Endothelial cell (in vitro differentiated cells): ENCODE measurements around the gene PPFIA3. TPM values are rescaled to one million over a fixed set of nuclear protein-coding genes. Genes with fewer than 3 reads are reported as not detected.
"Not testable (repeated sequence)": the region's sequence is repeated elsewhere in the genome, so short reads cannot be mapped to it uniquely, and the experiment has no call there.

Experiments
- DNase-seq: peaks from one replicate; pipeline ENCODE4 v3.0.0; 2021; ENCODE audit warnings: low spot score
- H3K27ac Mint-ChIP-seq: one replicate; pipeline ENCODE4 v1.8.0; 2021; ENCODE audit warnings: mixed read lengths, inconsistent platforms; ENCODE audit not compliant: unreplicated experiment
- H3K27me3 Mint-ChIP-seq: one replicate; pipeline ENCODE4 v1.8.0; 2021; ENCODE audit warnings: mild to moderate bottlenecking, moderate library complexity, mixed read lengths, inconsistent platforms; ENCODE audit not compliant: unreplicated experiment
- H3K36me3 Mint-ChIP-seq: one replicate; pipeline ENCODE4 v1.8.0; 2021; ENCODE audit warnings: mild to moderate bottlenecking, low read depth, mixed read lengths, inconsistent platforms; ENCODE audit not compliant: unreplicated experiment
- H3K4me1 Mint-ChIP-seq: one replicate; pipeline ENCODE4 v1.8.0; 2021; ENCODE audit warnings: mild to moderate bottlenecking, mixed read lengths, inconsistent platforms; ENCODE audit not compliant: unreplicated experiment
- H3K4me3 Mint-ChIP-seq: one replicate; pipeline ENCODE4 v1.8.0; 2021; ENCODE audit warnings: mild to moderate bottlenecking, mixed read lengths, inconsistent platforms; ENCODE audit not compliant: unreplicated experiment
- H3K9me3 Mint-ChIP-seq: one replicate; pipeline ENCODE4 v1.8.0; 2021; ENCODE audit warnings: mixed read lengths, inconsistent platforms; ENCODE audit not compliant: unreplicated experiment
- total RNA-seq: library from RNA; stranded (reverse); fragmentation: NEBNext Ultra II Directional; extraction: Animal tissue kit (Norgen Biotek cat#: 25700); gene quantifications from one replicate; pipeline ENCODE4 v1.2.1, GENCODE V29; 2021; ENCODE audit not compliant: unreplicated experiment
- TF ChIP-seq, protein P1 (sequence below): fragments of 200-600 bp; sonication (generic); IDR thresholded peaks from one replicate; pipeline ENCODE4 v1.5.0; 2021; ENCODE audit warnings: antibody characterized with exemption; ENCODE audit not compliant: unreplicated experiment

The PPFIA3 gene
- total RNA-seq, 1 donor from 2014 or later, result 19.7 TPM

DNA sequence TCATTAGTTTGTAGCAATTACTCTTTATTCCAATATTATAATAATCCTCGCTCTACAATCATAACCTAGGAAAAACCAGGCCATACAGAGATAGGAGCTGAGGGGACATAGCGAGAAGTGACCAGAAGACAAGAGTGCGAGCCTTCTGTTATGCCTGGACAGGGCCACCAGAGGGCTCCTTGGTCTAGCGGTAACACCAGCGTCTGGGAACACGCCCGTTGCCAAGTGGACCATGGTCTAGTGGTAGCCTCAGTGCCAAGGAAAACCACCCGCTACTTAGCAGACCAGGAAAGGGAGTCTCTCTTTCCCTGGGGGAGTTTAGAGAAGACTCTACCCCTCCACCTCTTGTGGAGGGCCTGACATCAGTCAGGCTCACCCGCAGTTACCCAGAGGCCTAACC is 44.5 kb upstream of the PPFIA3 start:
- H3K27ac Mint-ChIP-seq, H3K4me1 Mint-ChIP-seq, H3K9me3 Mint-ChIP-seq, H3K4me3 Mint-ChIP-seq: not testable (repeated sequence)
- H3K36me3 Mint-ChIP-seq, result peaks cover 14% of the 10 kb centered on the region
- TF ChIP-seq, protein P1, sequence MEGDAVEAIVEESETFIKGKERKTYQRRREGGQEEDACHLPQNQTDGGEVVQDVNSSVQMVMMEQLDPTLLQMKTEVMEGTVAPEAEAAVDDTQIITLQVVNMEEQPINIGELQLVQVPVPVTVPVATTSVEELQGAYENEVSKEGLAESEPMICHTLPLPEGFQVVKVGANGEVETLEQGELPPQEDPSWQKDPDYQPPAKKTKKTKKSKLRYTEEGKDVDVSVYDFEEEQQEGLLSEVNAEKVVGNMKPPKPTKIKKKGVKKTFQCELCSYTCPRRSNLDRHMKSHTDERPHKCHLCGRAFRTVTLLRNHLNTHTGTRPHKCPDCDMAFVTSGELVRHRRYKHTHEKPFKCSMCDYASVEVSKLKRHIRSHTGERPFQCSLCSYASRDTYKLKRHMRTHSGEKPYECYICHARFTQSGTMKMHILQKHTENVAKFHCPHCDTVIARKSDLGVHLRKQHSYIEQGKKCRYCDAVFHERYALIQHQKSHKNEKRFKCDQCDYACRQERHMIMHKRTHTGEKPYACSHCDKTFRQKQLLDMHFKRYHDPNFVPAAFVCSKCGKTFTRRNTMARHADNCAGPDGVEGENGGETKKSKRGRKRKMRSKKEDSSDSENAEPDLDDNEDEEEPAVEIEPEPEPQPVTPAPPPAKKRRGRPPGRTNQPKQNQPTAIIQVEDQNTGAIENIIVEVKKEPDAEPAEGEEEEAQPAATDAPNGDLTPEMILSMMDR, result peak; percentile 36
- H3K27me3 Mint-ChIP-seq, result peaks cover 16% of the 10 kb centered on the region
- DNase-seq, result peak; percentile 58

DNA sequence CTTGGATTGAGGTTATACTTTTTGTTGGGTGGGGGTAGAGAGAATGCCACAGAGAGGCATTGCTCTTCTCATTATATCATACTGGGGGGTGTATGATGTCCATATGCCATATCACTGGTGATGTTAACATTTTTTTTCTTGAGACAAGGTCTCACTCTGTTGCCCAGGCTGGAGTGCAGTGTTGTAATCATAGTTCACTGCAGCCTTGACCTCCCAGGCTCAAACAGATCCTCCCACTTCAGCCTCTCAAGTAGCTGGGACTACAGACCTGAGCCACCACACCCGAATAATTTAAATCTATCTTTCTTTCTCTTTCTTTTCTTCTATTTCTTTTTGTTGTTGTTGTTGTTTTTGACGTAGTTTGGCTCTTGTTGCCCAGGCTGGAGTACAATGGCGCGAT is 39.0 kb upstream of the PPFIA3 start:
- peaks cover 5% of the 10 kb centered on the region for H3K4me1 Mint-ChIP-seq
- H3K27ac Mint-ChIP-seq, result peak overlapping the region; percentile 76
- peaks cover 8% of the 10 kb centered on the region for H3K27me3 Mint-ChIP-seq
- TF ChIP-seq, protein P1, result no peak
- no peak overlapping the region for H3K4me3 Mint-ChIP-seq
- no peaks in the 10 kb centered on the region for H3K9me3 Mint-ChIP-seq
- peaks cover 3% of the 10 kb centered on the region for H3K36me3 Mint-ChIP-seq
- DNase-seq, result no peak

- Mint-ChIP-seq H3K27me3 (peaks cover 11% of the 10 kb centered on the region), H3K4me1 (peaks cover 10% of the 10 kb centered on the region), H3K9me3 (no peaks in the 10 kb centered on the region), H3K27ac (no peak overlapping the region), H3K4me3 (no peak overlapping the region), H3K36me3 (peaks cover 8% of the 10 kb centered on the region)
- TF ChIP-seq, protein P1, result no peak
- DNase-seq, result no peak
These were observed 38.1 kb upstream of the PPFIA3 start for GRCh38 chr19:49081273-49081672.

DNA sequence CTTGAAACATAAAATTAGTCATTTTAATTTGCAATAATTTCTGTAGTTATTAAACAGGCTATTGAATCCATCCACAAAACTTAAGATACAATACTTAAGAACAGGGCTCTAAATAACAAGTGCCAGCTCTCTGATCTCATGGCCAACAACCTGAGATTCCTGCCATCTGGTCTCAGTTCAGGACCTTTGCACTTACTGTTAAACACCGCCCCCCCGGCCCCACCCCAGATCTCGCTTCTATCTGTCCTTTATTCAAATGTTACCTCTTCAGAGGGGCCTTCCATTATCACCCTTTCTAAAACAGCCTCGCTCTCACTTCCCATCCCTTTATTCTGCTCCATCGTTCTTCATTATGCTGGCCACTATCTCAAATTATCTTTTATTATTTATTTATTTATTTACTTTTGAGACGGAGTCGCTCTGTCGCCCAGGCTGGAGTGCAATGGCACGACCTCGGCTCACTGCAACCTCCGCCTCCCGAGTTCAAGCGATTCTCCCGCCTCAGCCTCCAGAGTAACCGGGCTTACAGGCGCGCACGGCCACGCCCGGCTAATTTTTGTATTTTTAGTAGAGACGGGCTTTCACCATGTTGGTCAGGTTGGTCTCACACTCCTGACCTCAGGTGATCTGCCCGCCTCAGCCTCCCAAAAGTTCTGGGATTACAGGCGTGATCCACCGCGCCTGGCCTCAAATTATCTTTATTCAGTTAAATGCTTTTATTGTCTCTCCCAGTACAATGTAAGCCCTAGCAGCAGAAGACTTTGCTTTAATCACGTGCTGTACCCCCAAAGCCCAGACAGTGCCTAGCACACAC is 34.9 kb upstream of the PPFIA3 start:
- peaks cover 20% of the 10 kb centered on the region for H3K4me1 Mint-ChIP-seq
- TF ChIP-seq, protein P1, result no peak
- peak overlapping the region; percentile 100 for H3K4me3 Mint-ChIP-seq
- no peak for DNase-seq
- peak overlapping the region; percentile 95 for H3K27ac Mint-ChIP-seq
- no peaks in the 10 kb centered on the region for H3K9me3 Mint-ChIP-seq
- peaks cover 9% of the 10 kb centered on the region for H3K27me3 Mint-ChIP-seq
- H3K36me3 Mint-ChIP-seq, result peaks cover 24% of the 10 kb centered on the region
